Measurements from ENCODE around the gene CARMIL1. TPM values are rescaled to one million over a fixed set of nuclear protein-coding genes. Genes with fewer than 3 reads are reported as not detected.

The CARMIL1 gene
- total and polyA plus RNA-seq, 10 donors: 3.7 to 34.8 (median 9.3) TPM

- peak overlapping the region in 1 of 8 donors; percentile 2 for H3K4me3 ChIP-seq
- peaks cover 0 to 19% (median 10%) of the 10 kb centered on the region in 8 donors for H3K9me3 ChIP-seq
- no peak for DNase-seq
- TF ChIP-seq POLR2AphosphoS5 (IDR thresholded peaks at IDR 0.05): no peak
- TF ChIP-seq POLR2A (IDR thresholded peaks at IDR 0.05): no peak
- no peak for TF ChIP-seq CTCF (IDR thresholded peaks at IDR 0.05 in 8 of 11, conservative IDR thresholded peaks at IDR 0.05 in 3 of 11)
- H3K36me3 ChIP-seq: peaks cover 0 to 16% (median 0%) of the 10 kb centered on the region in 6 donors
- intact Hi-C loops (cut with DNase I; ENCODE audit: low total_unique reads): no loop called here
- peaks cover 5 to 32% (median 11%) of the 10 kb centered on the region in 6 donors for H3K4me1 ChIP-seq
- H3K27me3 ChIP-seq (replicated peaks in 1 of 7): no peaks in the 10 kb centered on the region
- 79 to 88% (median 86%) methylated on average over 2 of the region's 2 CpGs for WGBS, 5 donors
- peak overlapping the region in 2 of 8 donors; percentile 10 to 54 for H3K27ac ChIP-seq
Observed at GRCh38 chr6:25448965-25449538, 169.9 kb downstream of the CARMIL1 start.

- TF ChIP-seq CTCF (IDR thresholded peaks at IDR 0.05 in 8 of 11, conservative IDR thresholded peaks at IDR 0.05 in 3 of 11) (no peak), POLR2A (IDR thresholded peaks at IDR 0.05) (no peak), POLR2AphosphoS5 (IDR thresholded peaks at IDR 0.05) (no peak)
- H3K27ac ChIP-seq: peak overlapping the region in 1 of 8 donors; percentile 2
- no peak for DNase-seq
- peak overlapping the region in 2 of 8 donors; percentile 2 to 32 for H3K4me3 ChIP-seq
- peaks cover 0 to 15% (median 10%) of the 10 kb centered on the region in 8 donors for H3K9me3 ChIP-seq
- H3K36me3 ChIP-seq: peaks cover 0 to 16% (median 0%) of the 10 kb centered on the region in 6 donors
- intact Hi-C loops (cut with DNase I; ENCODE audit: low total_unique reads): no loop called here
- 71 to 83% (median 77%) methylated on average over 4 of the region's 4 CpGs for WGBS, 5 donors
- no peaks in the 10 kb centered on the region for H3K27me3 ChIP-seq (replicated peaks in 1 of 7)
- peaks cover 5 to 32% (median 11%) of the 10 kb centered on the region in 6 donors for H3K4me1 ChIP-seq
Observed at GRCh38 chr6:25449774-25450173, 170.6 kb downstream of the CARMIL1 start.

- DNase-seq: no peak
- Histone ChIP-seq H3K27ac (peak overlapping the region in 3 of 8 donors; percentile 2 to 61 (median 59)), H3K36me3 (peaks cover 0 to 16% (median 0%) of the 10 kb centered on the region in 6 donors), H3K27me3 (replicated peaks in 1 of 7) (no peaks in the 10 kb centered on the region), H3K4me1 (peaks cover 5 to 32% (median 11%) of the 10 kb centered on the region in 6 donors), H3K4me3 (peak overlapping the region in 4 of 8 donors; percentile 20 to 58 (median 30)), H3K9me3 (peaks cover 0 to 10% (median 6%) of the 10 kb centered on the region in 8 donors)
- no peak for TF ChIP-seq CTCF (IDR thresholded peaks at IDR 0.05 in 8 of 11, conservative IDR thresholded peaks at IDR 0.05 in 3 of 11)
- TF ChIP-seq POLR2AphosphoS5 (IDR thresholded peaks at IDR 0.05): no peak
- TF ChIP-seq POLR2A (IDR thresholded peaks at IDR 0.05): no peak
- intact Hi-C loops (cut with DNase I; ENCODE audit: low total_unique reads): no loop called here
Observed at GRCh38 chr6:25450469-25451198, 171.5 kb downstream of the CARMIL1 start.

- DNase-seq: no peak
- Histone ChIP-seq H3K4me3 (peak overlapping the region in 4 of 8 donors; percentile 20 to 58 (median 30)), H3K27ac (peak overlapping the region in 4 of 8 donors; percentile 4 to 67 (median 60)), H3K4me1 (peaks cover 4 to 25% (median 8%) of the 10 kb centered on the region in 6 donors), H3K9me3 (no peaks in the 10 kb centered on the region), H3K27me3 (replicated peaks in 1 of 7) (no peaks in the 10 kb centered on the region), H3K36me3 (peaks cover 0 to 12% (median 0%) of the 10 kb centered on the region in 6 donors)
- intact Hi-C loops (cut with DNase I; ENCODE audit: low total_unique reads): no loop called here
- 31 to 48% (median 42%) methylated on average over 3 of the region's 3 CpGs for WGBS, 5 donors
- TF ChIP-seq POLR2A (IDR thresholded peaks at IDR 0.05): no peak
- peak in 1 of 3 donors; percentile 19 for TF ChIP-seq POLR2AphosphoS5 (IDR thresholded peaks at IDR 0.05)
- no peak for TF ChIP-seq CTCF (IDR thresholded peaks at IDR 0.05 in 8 of 11, conservative IDR thresholded peaks at IDR 0.05 in 3 of 11)
Observed at GRCh38 chr6:25452031-25452430, 172.9 kb downstream of the CARMIL1 start.

All from spleen (tissue), 11 donors.